Activated CD4-positive, CD25-positive, alpha-beta regulatory T cell (primary cell): ENCODE measurements around the gene TNS3.

Source experiments
- DNase-seq, 4 experiments: peaks; one replicate each; lab custom pipeline; 2025; lab: John Stamatoyannopoulos, UW

The TNS3 gene

DNA sequence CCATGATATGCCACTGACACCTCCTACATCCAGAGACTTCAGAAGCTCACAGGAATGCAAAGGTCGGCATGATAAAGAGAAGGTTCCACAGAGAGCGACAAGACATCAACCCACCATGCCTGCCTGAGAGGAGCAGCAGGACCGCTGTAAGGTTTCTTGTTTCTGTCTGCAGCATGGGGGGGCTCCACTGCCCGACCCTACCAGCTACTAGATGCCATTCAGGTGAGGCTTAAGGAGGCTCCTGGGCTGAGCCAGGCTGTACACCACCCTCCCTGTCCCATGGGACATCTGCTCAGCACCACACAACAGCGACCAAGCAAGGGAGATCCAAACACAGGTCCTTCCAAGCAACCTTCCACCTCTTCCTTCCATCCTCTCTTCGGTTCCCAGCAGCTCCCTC is 234.6 kb downstream of the TNS3 start:
- DNase-seq, result no peak

DNA sequence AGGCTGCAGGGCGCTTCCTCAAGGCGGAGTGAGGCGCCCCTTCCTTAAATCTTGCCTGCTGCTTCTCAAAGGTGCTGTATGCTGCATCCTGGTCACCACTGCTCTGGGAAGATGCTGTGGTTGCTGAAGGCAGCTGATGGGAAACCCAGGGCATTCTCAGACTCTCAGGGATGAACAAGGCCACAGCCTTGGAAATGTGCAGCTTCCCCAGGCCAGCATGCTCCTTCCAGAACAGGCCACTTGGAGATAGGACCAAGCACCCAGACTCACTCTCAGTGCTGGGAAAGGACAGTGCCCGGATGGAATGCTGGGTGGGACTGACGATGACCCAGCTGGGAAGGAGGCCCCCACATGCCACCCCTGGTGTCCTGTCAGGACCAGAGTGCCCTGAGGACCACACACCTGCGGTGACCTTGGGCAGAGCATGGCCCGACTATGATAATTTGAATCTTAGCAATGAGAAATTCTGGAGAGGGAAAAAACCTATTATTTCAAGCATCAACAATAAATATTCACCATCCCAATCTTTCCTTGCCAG is 235.5 kb downstream of the TNS3 start:
- DNase-seq, result no peak

DNA sequence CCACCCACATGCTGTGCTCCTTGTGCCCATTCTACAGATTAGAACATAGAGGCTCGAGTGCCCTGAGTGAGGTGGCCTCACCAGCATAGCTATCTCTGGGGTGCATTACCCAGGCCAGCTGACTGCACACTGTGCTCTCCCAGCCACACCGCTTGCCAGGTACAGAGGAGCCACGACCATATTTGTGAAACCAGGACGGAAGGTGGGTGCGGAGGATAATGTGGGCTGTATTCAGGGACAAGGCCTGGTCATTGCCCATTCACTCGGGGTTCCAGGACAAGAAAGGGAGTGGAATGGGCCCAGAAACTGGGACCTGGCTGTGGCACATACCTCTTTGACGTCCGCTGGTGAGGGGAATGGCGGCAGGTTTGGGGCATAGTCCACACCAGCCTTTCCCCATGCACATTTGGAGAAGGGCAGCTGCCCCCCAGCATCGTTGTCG is 236.0 kb downstream of the TNS3 start:
- no peak for DNase-seq

DNA sequence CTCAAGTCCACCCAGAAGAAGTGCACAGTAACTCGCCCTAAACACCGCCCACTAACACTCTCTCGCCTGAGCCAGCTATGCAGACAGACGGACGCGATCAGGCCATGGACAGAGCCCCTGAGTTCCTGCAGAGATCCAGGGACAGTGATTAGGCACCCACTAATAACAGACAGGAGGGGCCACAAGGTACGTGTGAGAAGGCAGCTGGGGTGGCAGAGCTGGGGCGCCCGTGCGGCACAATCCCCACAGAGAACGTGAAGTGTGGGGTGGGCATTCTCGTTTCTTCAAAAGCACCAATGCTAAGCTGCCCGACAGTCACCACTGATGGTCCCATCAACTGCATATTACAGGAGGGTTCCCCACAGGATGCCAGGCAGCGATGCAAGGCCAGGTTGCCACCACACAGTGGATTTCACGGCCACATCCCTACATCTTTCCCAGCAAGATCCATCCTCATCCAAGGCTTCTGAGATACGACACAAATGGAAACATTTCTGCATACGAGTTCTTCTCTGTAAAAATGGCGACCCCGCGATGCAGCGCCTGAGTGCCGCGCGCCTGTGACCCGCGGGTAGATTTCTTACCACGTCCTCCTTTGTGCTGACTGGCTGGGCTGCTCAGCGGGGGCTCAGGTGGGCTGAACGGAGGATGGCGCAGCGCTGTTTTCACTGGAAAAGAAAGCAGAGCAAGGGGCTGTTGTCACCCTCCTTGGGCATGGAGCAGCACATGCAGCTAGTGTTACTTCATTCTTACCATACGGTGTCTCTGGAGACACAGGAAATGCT is 237.5 kb downstream of the TNS3 start:
- DNase-seq, result no peak

DNA sequence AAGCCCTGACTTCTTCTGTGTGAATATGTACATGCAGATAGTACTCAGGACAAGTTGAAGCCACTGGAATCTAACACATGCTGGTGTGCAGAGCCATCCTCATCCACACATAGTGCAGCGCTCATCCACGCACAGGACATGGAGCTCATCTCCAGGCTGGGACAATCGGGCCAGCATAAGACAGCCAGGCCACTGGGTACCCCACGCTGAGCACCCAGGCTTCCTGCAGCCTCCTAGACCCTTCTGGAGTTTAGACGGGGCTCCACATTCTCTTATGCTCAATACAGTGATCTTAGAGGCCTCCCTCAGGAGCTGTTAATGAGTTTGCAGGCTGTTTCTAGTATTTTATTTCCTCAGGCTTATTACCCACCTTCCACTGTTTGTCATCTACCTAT is 238.9 kb downstream of the TNS3 start:
- DNase-seq, result no peak

DNA sequence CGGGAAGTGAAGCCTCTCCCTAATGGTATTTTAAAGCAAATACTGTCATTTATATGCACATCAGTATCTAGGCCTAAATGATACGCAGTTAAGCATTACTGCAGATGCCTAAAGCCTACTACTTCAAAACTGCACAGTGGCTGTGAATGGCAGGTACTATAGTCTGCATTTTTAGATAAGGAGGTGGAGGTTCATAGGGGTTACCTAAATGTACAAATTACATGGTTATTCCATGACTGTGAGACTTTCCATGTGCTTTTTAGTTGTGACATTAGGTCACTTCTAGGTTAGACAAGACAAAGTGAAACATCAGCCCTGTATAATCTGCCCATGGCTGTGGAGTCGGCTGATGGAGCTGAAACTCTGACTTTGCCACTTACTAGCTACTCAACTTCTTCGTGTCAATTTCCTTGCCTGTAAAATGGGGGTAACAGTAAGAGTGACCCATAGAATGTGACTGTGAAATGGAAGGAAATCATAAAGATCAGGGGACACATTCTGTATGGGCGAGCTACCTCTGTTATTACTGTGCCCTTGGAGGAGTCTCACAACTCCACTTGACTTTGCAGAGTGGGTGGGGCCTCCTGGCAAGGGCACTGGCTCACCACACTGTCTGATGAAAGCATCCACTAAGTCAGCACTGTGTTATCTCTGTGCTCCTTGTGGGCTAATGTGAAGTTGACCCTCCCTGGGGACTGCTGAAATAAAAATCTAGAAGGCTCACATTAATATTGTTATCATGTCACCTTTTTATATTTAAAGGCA is 239.4 kb downstream of the TNS3 start:
- no peak for DNase-seq

DNA sequence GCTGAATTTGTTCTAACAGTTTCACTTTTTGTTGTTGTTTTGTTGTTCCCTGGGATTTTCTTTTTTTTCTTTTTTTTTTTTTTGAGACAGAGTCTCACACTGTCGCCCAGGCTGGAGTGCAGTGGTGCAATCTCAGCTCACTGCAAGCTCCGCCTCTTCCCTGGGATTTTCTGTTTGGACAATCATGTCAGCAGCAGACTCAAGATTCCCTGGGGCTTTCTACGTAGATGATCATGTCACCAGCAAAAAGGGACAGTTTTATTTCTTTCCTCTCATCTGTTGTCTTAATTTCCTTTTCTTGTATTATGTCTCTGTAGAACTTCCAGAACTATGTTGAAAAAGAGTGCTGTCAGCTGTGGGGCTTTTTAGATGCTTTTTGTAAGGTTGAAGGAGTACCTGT is 241.4 kb downstream of the TNS3 start:
- no peak for DNase-seq

DNA sequence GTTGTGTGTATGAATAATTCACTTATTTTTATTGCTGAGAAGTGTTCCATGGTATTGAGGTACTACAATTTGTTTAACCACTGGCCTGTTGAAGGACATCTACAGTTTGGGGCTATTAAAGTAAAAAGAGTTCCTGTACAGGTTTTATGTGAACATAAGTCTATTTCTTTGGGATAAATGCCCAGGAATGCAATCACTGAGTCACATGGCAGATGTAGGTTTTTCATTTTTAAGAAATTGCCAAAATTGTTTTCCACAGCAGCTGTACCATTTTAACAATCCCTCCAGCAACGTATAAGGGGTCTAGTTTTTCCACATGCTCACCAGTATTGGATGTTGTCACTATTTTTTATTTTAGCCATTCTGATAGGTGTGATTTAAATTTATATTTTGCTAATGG is 243.9 kb downstream of the TNS3 start:
- DNase-seq, result no peak

DNA sequence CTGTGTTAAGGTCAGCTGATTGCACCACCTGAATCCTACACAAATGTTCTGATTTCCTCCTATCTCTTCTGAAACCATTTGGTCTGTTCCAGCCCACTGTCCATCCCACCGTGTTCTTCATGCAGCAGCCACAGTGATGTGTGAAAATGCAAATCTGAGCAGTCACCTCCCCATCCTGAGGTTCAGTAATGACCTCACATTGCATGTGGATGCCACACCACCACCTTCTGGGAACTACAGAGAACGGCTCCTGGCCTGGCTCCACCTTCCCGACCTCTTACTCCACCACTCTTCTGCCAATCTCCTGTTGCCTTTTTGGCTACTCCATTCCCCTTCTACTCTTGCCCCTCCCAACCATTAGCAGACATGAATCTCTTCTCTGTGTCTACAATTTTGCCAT is 244.4 kb downstream of the TNS3 start:
- DNase-seq, result no peak

DNA sequence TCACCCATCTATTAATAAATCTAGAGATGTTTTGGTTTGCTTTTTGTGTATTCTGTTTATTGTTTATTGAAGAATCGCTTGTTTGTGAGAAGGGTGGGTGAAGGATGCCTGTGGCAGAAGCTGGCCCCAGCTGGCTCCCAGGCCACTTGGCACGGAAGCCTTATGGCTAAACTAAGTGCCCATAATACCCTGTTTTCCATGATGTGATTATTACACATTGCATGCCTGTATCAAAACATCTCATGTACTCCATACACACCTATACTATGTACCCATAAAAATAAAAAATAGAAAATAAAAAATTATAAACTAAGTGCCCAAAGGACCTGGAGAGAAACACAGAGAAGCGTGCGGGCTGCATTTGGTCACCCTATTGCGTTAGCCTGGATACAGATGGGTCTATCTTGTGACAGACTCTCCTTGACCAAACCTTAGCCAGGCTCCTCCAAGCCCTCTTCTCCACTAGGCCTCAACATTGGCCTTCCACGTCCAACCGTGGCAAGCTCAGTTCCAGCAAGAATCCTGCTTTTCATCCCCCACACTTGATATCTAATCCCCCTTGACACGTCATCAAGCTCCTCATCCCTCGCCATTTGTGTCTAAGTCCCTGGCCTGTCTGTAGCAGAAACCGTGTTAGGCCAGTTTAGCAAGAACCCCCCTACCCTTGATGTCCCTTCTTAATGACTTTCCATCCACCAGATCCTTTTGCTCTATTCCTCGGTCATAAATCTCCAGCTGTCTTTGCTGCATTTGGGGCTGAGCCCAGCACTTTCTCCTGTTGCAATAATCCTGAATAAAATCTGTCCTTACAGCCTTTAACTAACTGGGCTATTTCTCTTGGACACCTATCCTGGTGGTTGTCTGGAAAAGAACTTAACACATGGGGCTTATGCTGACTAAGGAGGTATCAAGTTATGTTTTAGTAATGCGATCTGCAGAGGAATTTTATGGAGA is 245.2 kb downstream of the TNS3 start:
- DNase-seq, result no peak

DNA sequence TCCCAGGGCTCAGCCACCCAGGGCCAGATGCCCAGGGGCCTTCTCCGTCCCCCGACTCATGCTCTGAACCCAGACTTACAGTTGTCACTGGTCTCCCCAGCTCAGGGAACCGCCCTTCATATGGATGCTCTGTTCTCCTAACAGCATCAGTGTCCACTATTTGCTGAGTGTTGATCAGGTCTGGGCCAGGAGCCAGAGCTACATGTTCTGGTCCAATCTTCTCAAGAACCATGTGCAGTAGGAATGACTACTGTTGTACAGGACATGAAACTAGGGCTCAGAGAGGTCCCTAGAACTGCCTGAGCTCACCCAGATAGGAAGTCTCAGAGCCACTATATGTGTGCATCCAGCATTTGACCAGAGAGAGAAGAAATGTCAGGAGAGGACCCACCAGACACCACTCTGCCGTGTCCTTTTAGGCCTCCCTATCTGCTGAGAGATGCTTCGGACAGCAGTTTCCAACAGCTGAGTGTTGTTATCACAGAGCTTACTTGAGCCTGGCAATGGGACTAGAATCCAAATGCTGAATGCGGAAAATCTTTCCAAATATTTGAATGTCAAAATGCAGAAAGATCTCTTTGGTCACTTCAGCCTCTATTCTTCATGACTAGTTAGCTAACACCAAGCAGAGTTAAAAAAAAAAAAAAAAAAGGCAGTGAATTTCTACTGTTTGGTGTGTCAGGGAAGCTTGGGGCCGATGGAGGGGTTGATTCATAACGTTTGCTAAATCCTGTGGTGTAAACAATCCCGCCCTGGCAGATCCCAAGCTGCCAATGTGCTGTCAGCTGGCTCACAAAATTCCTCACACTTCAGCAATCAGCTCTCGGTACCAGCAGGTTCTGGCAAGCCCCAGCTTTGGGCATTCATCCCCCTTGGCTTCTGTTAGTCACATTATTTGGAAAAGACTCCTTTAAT is 246.1 kb downstream of the TNS3 start:
- no peak for DNase-seq

DNA sequence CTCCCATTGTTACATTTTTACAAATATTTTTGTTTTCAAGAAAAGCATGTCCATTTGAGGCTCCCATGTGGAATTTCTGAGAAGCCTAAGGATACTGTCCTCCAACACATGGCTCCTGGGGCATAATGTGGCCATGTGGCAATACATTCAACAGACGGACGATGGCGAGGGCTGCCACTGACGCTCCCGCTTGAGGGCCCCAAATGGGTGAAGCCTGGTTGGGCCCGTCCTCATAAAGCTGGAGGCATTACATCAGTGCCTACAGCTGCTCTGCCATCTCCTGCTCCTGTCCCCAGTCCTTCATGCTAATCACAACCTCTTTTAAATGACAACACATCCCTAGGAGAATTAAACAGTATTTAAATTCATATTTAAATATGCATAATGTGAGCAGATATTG is 246.8 kb downstream of the TNS3 start:
- DNase-seq, result no peak

DNA sequence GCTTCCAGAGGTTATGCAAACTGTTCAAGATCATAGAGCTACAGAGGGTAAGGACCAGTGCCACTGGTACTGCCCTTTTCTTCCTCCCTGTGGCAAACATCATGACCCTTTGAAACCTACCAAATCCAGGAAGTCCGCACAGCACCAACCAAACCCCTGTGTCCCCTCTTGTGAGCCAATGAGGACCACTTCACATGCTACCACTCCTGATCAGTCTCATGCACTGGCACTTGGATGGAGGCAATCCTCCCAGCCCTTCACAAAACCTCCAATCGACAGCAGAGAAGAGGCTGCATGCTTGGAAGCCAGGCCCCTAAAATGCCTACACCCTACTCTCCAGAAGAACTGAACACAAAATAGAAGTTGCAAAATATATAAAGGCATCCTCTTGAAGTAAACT is 248.0 kb downstream of the TNS3 start:
- no peak for DNase-seq

DNA sequence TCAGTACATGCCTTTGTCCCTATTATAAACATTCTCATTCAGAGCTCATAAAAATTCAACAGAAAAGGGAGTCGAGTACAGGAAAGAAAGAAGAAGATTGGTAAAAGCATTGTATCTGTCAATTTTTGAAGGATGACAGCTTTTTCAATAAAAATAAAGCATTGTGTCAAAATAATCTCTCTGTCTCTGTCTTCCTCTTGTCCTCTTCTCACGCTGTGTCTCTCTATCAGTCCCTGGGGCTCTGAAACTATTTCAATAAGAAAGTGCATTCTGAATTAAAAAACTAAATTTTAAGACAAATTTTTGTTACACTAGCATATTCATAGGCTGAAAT is 248.4 kb downstream of the TNS3 start:
- DNase-seq, result no peak

DNA sequence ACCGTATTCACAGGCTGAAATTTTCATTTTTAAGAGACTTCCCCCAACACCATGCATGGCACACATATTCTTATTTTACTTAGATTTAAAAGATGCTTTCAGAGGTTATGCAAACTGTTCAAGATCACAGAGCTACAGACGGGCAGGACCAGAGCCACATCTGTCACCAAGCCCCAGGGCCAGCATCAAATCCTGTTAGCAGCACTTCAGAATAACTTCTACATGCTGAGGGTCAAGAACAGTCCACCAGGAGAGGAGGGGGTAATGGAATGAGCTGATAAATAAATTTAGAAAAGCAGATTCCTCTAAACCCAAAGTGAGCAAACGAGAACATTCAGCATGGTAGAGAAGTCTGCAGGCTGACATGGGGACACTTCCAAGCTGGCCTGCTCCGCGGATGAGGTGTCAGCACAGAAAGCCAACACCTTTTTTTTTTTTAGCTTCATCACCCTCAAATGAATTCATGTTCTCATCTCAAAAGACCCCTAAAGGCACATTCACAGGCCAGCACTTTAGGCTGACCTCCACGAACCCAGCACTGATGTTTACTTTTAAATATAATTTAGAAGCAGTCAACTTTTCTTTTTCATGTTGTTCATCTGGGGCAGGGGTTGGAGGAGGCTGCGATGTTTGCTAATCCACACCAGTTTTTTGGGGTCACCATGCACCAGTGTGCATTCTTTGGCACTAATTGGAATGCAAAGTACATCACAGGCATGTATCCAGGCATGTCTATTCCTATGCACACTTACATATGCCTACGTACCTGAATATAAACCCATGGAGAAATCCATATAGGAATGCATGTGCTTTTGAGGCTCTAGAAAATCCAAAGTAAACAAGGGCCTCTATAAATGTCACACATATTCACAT is 249.0 kb downstream of the TNS3 start:
- DNase-seq, result no peak

DNA sequence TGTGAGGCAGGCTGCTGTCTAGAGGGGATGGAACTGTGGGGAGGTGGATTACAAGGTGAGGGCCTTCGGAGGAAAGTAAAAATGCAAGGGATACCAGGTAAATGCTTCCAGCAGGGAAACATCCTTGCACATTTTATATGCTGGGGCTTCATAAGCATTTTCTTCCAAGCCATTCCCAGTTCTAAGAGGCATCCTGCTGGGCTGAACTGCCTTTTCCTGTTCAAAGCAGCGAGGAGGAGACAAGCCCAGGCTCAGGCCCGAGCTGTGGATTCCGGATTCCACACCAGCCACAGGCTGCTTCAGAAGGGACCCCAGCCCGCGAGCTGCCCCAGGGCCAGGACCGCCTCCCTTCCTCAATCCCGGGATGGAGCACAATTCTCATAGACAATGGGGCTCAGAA is 249.7 kb downstream of the TNS3 start:
- DNase-seq, result no peak

DNA sequence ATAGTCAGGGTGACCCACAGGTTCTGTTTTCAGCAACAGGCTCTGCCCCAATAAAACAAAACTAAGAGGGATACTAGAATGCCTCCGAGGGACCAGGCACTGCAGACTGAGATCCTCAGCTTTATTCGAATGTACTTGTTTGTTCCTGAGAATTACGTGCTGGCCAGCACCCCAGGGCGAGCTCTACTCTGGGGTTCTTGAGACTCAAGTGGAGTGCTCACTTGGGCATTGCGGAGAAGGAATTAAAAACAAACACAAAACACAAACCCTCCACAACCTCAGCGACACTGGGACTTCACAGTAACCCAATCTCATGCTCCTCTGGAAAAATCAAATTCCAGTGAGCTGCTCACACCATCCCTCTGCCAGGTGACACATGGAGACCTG is 250.7 kb downstream of the TNS3 start:
- DNase-seq, result no peak

DNA sequence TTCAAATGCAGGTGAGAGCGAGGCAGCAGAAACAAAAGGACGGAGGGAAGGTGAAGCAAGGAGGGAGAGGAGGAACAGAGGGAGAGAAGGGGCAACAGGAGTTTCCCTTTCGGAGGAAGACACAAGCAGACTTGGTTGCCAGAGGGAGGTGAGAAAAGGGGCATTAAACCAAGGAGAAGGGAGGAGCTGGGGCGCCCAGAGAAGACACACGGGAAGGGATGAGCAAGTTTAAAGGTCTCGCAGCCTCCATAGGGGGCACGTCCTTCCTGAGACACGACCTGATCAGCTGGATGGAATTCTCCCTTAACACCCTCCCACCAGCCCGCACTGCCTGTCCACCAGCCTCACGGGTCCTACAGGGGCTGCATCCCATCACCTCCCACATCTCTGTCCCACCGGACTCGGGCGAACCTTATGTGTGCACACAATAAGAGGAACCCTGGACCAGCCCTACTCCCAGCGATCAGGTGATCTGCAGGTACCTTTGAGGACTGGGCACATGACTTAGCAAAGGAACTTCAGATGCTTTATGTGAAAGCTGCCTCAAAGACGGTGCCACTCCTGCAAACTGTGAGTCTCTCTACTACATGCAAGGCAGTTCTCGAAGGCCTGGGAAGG is 251.2 kb downstream of the TNS3 start:
- no peak for DNase-seq

DNA sequence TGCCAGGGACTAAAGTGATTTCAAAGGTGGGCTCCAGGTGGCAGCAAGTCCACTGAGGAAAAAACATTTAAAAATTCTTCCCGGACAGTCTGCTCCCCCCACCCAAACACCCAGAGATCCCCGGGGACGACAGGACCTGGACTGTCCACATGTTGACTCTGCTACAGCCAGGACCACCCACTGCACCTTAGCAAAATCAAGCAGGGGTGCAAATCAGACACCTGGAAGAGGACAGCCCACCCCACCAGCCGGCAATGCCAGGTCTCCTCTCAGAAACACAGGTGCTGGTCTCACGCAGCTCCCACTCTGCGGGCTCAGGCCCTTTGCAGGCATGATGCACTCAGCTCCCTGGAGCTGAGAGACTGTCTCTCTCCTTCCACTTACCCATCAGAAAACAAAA is 251.9 kb downstream of the TNS3 start:
- no peak for DNase-seq
